ENCODE measurements around the gene ARNT2.

DNA sequence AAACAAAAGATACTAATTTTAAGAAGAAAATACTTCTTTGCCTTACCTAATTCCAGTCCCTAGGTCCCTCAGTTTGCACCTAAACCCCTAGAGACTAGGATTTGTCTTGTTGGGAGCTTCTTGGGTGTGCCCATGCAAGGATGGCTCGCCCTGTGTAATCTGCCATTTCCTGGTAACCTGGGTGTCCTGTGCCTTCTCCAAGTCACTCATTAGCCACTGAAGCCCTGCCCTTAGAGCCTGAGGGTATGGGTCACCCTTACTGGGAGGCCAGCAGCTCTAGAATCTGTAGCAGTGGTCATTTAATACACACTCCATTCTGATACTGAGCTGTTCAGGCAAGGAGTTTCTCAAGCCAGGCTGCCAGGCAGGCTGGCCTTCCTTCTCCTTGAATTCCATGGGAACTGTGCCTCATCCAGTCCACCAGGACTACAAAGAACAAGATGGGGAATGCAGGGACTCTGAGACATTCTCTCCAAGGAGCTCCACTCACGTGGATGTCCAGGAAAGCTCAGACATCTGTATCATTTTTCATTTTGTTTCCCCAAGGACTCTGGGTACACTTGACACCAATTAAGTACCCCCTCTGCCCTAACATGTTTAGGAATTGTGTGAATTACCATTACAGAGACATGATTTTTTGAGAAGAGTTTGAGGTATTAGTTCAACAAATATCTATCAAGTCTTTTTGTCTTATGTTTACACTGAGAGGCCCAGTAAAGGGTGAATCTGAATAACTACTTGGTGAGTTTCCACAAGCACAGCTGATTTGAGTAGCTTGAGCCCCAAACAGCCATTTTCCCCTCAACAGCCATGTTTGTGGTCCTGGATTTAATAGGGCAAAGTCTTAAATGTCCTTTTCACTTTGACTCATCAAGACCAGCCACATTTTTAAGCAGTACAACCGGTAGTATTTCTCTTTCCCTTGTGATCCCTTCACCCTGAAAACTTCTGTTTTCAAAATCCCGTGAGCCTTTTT lies 52.6 kb downstream of the ARNT2 start:
- TF ChIP-seq, protein P1, sequence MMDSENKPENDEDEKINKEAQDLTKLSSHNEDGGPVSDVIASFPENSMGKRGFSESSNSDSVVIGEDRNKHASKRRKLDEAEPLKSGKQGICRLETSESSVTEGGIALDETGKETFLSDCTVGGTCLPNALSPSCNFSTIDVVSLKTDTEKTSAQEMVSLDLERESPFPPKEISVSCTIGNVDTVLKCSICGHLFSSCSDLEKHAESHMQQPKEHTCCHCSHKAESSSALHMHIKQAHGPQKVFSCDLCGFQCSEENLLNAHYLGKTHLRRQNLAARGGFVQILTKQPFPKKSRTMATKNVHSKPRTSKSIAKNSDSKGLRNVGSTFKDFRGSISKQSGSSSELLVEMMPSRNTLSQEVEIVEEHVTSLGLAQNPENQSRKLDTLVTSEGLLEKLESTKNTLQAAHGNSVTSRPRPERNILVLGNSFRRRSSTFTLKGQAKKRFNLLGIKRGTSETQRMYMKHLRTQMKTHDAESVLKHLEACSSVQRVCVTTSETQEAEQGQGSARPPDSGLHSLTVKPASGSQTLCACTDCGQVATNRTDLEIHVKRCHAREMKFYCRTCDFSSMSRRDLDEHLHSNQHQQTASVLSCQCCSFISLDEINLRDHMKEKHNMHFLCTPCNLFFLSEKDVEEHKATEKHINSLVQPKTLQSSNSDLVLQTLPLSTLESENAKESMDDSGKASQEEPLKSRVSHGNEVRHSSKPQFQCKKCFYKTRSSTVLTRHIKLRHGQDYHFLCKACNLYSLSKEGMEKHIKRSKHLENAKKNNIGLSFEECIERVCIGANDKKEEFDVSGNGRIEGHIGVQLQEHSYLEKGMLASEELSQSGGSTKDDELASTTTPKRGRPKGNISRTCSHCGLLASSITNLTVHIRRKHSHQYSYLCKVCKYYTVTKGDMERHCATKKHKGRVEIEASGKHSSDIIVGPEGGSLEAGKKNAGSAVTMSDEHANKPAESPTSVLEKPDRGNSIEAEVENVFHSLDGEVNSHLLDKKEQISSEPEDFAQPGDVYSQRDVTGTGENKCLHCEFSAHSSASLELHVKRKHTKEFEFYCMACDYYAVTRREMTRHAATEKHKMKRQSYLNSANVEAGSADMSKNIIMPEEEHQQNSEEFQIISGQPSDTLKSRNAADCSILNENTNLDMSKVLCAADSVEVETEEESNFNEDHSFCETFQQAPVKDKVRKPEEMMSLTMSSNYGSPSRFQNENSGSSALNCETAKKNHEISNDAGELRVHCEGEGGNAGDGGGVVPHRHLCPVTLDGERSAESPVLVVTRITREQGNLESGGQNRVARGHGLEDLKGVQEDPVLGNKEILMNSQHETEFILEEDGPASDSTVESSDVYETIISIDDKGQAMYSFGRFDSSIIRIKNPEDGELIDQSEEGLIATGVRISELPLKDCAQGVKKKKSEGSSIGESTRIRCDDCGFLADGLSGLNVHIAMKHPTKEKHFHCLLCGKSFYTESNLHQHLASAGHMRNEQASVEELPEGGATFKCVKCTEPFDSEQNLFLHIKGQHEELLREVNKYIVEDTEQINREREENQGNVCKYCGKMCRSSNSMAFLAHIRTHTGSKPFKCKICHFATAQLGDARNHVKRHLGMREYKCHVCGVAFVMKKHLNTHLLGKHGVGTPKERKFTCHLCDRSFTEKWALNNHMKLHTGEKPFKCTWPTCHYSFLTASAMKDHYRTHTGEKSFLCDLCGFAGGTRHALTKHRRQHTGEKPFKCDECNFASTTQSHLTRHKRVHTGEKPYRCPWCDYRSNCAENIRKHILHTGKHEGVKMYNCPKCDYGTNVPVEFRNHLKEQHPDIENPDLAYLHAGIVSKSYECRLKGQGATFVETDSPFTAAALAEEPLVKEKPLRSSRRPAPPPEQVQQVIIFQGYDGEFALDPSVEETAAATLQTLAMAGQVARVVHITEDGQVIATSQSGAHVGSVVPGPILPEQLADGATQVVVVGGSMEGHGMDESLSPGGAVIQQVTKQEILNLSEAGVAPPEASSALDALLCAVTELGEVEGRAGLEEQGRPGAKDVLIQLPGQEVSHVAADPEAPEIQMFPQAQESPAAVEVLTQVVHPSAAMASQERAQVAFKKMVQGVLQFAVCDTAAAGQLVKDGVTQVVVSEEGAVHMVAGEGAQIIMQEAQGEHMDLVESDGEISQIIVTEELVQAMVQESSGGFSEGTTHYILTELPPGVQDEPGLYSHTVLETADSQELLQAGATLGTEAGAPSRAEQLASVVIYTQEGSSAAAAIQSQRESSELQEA (CRISPR knock-in tag; IDR thresholded peaks at IDR 0.05; ENCODE audit: not compliant biosample characterization), result no peak
- TF ChIP-seq, protein P2, sequence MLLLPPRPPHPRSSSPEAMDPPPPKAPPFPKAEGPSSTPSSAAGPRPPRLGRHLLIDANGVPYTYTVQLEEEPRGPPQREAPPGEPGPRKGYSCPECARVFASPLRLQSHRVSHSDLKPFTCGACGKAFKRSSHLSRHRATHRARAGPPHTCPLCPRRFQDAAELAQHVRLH (CRISPR knock-in tag; IDR thresholded peaks at IDR 0.05; ENCODE audit: borderline replicate concordance, low read depth), result no peak
- TF ChIP-seq SMAD9 (CRISPR knock-in tag; IDR thresholded peaks at IDR 0.05) (no peak), CTCF (CRISPR knock-in tag; IDR thresholded peaks at IDR 0.05) (no peak), EP300 (IDR thresholded peaks at IDR 0.05; ENCODE audit: low read depth in 2 of 2, low read length in 2 of 2) (no peak), EP300 (CRISPR knock-in tag; IDR thresholded peaks at IDR 0.05; ENCODE audit: borderline replicate concordance) (no peak), ELF4 (CRISPR knock-in tag; IDR thresholded peaks at IDR 0.05; ENCODE audit: borderline replicate concordance) (no peak), NFIB (CRISPR knock-in tag; IDR thresholded peaks at IDR 0.05; ENCODE audit: borderline replicate concordance) (no peak), ZBTB42 (CRISPR knock-in tag; IDR thresholded peaks at IDR 0.05) (no peak), SRSF1 (optimal IDR thresholded peaks at IDR 0.05; ENCODE audit: low read depth, low read length) (no peak), JUNB (CRISPR knock-in tag; IDR thresholded peaks at IDR 0.05; ENCODE audit: borderline replicate concordance) (no peak), POLR2A (IDR thresholded peaks at IDR 0.05; ENCODE audit: insufficient read depth in 1 of 2, low read depth in 2 of 2, low read length in 2 of 2) (no peak), ARID2 (CRISPR knock-in tag; IDR thresholded peaks at IDR 0.05; ENCODE audit: borderline replicate concordance) (no peak)
- TF ChIP-seq, protein P3, sequence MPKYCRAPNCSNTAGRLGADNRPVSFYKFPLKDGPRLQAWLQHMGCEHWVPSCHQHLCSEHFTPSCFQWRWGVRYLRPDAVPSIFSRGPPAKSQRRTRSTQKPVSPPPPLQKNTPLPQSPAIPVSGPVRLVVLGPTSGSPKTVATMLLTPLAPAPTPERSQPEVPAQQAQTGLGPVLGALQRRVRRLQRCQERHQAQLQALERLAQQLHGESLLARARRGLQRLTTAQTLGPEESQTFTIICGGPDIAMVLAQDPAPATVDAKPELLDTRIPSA (CRISPR knock-in tag; IDR thresholded peaks at IDR 0.05; ENCODE audit: borderline replicate concordance), result no peak

Measured in HepG2 (cell line).